ENCODE data around the gene MAST2.

GRCh38 chr1:45913183-45913683, 109.8 kb downstream of the MAST2 start:
- TF ChIP-seq, protein P1, sequence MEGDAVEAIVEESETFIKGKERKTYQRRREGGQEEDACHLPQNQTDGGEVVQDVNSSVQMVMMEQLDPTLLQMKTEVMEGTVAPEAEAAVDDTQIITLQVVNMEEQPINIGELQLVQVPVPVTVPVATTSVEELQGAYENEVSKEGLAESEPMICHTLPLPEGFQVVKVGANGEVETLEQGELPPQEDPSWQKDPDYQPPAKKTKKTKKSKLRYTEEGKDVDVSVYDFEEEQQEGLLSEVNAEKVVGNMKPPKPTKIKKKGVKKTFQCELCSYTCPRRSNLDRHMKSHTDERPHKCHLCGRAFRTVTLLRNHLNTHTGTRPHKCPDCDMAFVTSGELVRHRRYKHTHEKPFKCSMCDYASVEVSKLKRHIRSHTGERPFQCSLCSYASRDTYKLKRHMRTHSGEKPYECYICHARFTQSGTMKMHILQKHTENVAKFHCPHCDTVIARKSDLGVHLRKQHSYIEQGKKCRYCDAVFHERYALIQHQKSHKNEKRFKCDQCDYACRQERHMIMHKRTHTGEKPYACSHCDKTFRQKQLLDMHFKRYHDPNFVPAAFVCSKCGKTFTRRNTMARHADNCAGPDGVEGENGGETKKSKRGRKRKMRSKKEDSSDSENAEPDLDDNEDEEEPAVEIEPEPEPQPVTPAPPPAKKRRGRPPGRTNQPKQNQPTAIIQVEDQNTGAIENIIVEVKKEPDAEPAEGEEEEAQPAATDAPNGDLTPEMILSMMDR (conservative IDR thresholded peaks at IDR 0.05; ENCODE audit: low read length), result no peak
- TF ChIP-seq EZH2phosphoT487 (IDR thresholded peaks at IDR 0.05; ENCODE audit: borderline replicate concordance), result no peak

Data from Loucy (cell line).